HL-60 (cell line): ENCODE results near the gene FOXA3.

Experiments used
- DNase-seq, 2 experiments: peaks; one replicate each; pipeline ENCODE4 v3.0.0-alpha.2; 2010 to 2020; ENCODE audit warnings: low read depth in 1 of 2, low spot score in 1 of 2
- H3K27ac ChIP-seq: fragments of 250-450 bp; sonication (Bioruptor Pico); replicated peaks from 2 replicates; pipeline ENCODE4 v1.5.1; 2020; ENCODE audit warnings: mild to moderate bottlenecking, moderate library complexity
- H3K27me3 ChIP-seq: fragments of 250-450 bp; sonication (Bioruptor Pico); 2 replicates; pipeline ENCODE4 v1.5.1; 2021; ENCODE audit warnings: mild to moderate bottlenecking, moderate library complexity; ENCODE audit not compliant: insufficient read depth, poor library complexity, severe bottlenecking
- H3K4me3 ChIP-seq: replicated peaks from 2 replicates; pipeline ENCODE4 v1.5.1; 2011; ENCODE audit warnings: mild to moderate bottlenecking, control low read depth, low read length; ENCODE audit not compliant: insufficient read depth
- GABPA ChIP-seq: IDR thresholded peaks from 2 replicates; pipeline ENCODE4 v1.6.1; 2012; ENCODE audit warnings: low read depth
- POLR2AphosphoS5 ChIP-seq: IDR thresholded peaks from 2 replicates; pipeline ENCODE4 v1.6.1; 2012; ENCODE audit warnings: low read depth
- SPI1 ChIP-seq: IDR thresholded peaks from 2 replicates; pipeline ENCODE4 v1.6.1; 2012; ENCODE audit warnings: low read depth, mild to moderate bottlenecking, borderline replicate concordance
- TF ChIP-seq, protein P1 (sequence below): IDR thresholded peaks from one replicate; pipeline ENCODE4 v1.5.1; 2011; ENCODE audit warnings: low read length, control low read depth, inconsistent platforms; ENCODE audit not compliant: insufficient read depth
- TF ChIP-seq, protein P2 (sequence below): IDR thresholded peaks from 2 replicates; pipeline ENCODE4 v1.6.1; 2012; ENCODE audit warnings: low read depth; ENCODE audit not compliant: insufficient replicate concordance

The FOXA3 gene

DNA sequence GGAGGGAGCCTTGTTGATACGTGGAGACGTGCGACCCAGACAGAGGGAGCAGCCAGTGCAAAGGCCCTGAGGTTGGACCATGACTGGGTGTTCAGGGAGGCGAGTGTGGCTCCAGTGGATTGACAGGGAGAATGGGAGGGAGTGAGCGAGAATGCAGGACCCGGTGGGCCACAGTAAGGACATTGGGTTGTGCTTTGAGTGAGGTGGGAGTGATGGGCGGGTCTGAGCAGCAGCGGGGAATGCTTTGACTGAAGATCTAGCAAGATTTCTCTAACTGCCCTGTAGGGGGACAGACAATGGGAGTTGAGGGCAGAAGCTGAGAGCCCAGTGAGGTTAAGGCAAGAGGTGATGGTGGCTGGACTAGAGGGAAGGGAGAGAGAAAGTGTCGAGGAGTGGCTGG is 58.2 kb downstream of the FOXA3 start:
- H3K27ac ChIP-seq = no peak overlapping the region
- H3K27me3 ChIP-seq = no peaks in the 10 kb centered on the region
- no peak for DNase-seq
- H3K4me3 ChIP-seq = no peak overlapping the region
- TF ChIP-seq GABPA = no peak
- no peak for TF ChIP-seq SPI1
- TF ChIP-seq, protein P1, sequence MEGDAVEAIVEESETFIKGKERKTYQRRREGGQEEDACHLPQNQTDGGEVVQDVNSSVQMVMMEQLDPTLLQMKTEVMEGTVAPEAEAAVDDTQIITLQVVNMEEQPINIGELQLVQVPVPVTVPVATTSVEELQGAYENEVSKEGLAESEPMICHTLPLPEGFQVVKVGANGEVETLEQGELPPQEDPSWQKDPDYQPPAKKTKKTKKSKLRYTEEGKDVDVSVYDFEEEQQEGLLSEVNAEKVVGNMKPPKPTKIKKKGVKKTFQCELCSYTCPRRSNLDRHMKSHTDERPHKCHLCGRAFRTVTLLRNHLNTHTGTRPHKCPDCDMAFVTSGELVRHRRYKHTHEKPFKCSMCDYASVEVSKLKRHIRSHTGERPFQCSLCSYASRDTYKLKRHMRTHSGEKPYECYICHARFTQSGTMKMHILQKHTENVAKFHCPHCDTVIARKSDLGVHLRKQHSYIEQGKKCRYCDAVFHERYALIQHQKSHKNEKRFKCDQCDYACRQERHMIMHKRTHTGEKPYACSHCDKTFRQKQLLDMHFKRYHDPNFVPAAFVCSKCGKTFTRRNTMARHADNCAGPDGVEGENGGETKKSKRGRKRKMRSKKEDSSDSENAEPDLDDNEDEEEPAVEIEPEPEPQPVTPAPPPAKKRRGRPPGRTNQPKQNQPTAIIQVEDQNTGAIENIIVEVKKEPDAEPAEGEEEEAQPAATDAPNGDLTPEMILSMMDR = no peak
- no peak for TF ChIP-seq POLR2AphosphoS5
- TF ChIP-seq, protein P2, sequence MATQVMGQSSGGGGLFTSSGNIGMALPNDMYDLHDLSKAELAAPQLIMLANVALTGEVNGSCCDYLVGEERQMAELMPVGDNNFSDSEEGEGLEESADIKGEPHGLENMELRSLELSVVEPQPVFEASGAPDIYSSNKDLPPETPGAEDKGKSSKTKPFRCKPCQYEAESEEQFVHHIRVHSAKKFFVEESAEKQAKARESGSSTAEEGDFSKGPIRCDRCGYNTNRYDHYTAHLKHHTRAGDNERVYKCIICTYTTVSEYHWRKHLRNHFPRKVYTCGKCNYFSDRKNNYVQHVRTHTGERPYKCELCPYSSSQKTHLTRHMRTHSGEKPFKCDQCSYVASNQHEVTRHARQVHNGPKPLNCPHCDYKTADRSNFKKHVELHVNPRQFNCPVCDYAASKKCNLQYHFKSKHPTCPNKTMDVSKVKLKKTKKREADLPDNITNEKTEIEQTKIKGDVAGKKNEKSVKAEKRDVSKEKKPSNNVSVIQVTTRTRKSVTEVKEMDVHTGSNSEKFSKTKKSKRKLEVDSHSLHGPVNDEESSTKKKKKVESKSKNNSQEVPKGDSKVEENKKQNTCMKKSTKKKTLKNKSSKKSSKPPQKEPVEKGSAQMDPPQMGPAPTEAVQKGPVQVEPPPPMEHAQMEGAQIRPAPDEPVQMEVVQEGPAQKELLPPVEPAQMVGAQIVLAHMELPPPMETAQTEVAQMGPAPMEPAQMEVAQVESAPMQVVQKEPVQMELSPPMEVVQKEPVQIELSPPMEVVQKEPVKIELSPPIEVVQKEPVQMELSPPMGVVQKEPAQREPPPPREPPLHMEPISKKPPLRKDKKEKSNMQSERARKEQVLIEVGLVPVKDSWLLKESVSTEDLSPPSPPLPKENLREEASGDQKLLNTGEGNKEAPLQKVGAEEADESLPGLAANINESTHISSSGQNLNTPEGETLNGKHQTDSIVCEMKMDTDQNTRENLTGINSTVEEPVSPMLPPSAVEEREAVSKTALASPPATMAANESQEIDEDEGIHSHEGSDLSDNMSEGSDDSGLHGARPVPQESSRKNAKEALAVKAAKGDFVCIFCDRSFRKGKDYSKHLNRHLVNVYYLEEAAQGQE = no peak
